ENCODE results near the gene LSAMP.

The LSAMP gene

DNA sequence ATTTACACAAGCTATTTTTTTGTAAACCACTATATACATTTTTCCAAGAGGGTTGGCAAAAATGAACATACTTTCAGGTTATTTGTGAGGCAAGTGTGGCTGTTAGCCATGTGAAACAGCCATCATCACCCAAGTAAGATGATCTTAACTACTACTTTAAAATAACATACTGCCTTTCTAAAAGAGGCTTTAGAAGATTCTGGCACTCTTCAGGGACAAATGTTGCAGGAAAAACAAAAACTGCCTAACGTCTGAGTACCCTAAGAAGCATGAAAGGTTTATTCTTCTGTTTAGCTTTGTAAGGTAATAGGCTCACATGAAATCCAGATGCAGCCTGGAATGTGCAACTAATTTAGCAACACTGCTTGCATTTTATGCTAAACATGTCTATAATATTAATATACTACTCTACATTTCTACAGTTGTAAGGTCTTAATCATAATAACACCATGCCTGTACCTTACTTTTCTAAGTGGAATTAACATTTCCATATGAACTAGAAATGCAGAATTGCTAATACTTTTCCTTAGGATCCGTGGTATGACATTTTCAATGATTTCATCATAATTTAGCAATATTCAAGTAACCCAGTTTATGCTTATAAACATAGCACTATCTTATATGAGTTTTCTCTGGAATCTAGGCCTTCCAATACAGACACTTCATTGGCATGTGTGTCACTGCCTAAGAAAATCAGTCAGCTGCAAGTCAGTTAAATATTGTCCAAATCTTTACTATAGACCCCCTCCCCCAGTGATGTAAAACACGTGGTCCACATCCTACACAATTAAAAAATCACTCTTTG is 4.5 kb upstream of the LSAMP start:
- Histone ChIP-seq H3K27ac (ENCODE audit: low read length) (no peak overlapping the region), H3K9ac (ENCODE audit: low read length) (no peak overlapping the region), H3K4me3 (ENCODE audit: low read length) (no peak overlapping the region), H3K27me3 (ENCODE audit: control insufficient read depth, insufficient read depth, low read length) (peaks cover under 1% of the 10 kb centered on the region), H3K36me3 (ENCODE audit: control insufficient read depth, low read depth, low read length) (no peaks in the 10 kb centered on the region), H3K9me3 (ENCODE audit: control insufficient read depth, low read depth, low read length) (no peaks in the 10 kb centered on the region), H3K4me1 (ENCODE audit: control insufficient read depth, low read depth, low read length) (peaks cover 16% of the 10 kb centered on the region)

DNA sequence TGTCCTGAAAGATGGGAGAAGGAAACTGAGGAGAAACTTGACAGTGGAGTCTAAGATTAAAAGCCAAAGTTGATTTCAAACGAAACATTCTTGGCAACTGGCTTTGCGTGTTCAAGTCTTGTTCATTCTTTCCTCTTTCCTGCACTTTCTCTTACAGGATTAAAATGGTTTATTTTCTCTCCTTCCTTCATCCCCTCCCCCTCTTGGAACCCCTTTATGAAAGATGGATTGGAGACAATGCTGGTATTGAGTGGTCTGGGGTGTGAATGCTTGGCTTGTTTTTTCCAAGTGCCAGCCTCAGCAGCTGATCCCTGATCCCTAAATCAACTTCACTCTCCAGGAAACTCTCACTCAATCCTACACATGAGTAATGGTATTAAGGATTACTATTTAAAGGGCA is 703 bp upstream of the LSAMP start:
- Histone ChIP-seq H3K4me3 (ENCODE audit: low read length) (peak overlapping the region; percentile 33), H3K4me1 (ENCODE audit: control insufficient read depth, low read depth, low read length) (peaks cover 34% of the 10 kb centered on the region), H3K9me3 (ENCODE audit: control insufficient read depth, low read depth, low read length) (no peaks in the 10 kb centered on the region), H3K27me3 (ENCODE audit: control insufficient read depth, insufficient read depth, low read length) (peaks cover 16% of the 10 kb centered on the region), H3K27ac (ENCODE audit: low read length) (no peak overlapping the region), H3K36me3 (ENCODE audit: control insufficient read depth, low read depth, low read length) (no peaks in the 10 kb centered on the region), H3K9ac (ENCODE audit: low read length) (peak overlapping the region; percentile 28)

DNA sequence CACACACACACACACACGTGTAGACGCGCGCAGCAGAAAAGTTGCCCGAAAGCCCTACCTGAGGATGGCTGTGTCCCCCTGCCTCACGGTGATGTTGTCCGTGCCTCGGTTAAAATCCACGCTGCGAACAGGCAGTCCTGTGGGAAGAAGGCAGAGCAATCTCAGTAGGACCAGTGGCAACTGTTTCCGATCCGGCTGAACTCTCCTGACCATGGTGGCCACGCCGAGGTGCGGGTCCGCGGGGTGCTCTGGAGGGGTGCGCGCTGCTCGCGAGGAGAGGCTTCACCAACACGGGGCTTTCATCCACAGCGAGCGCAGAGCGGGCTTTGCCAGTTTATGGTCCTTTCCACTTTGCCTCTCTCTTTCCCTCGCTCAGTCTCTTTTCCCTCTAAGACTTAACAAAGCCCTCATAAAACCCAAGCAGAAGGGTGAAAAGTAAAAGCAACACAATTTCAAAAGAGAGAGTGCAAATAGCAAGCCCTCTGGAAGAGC is 422 bp downstream of the LSAMP start:
- peak overlapping the region; percentile 95 for H3K4me3 ChIP-seq (ENCODE audit: low read length)
- H3K9ac ChIP-seq (ENCODE audit: low read length) = peak overlapping the region; percentile 74
- no peaks in the 10 kb centered on the region for H3K9me3 ChIP-seq (ENCODE audit: control insufficient read depth, low read depth, low read length)
- H3K27me3 ChIP-seq (ENCODE audit: control insufficient read depth, insufficient read depth, low read length) = peaks cover 16% of the 10 kb centered on the region
- H3K36me3 ChIP-seq (ENCODE audit: control insufficient read depth, low read depth, low read length) = no peaks in the 10 kb centered on the region
- H3K4me1 ChIP-seq (ENCODE audit: control insufficient read depth, low read depth, low read length) = peaks cover 34% of the 10 kb centered on the region
- no peak overlapping the region for H3K27ac ChIP-seq (ENCODE audit: low read length)

DNA sequence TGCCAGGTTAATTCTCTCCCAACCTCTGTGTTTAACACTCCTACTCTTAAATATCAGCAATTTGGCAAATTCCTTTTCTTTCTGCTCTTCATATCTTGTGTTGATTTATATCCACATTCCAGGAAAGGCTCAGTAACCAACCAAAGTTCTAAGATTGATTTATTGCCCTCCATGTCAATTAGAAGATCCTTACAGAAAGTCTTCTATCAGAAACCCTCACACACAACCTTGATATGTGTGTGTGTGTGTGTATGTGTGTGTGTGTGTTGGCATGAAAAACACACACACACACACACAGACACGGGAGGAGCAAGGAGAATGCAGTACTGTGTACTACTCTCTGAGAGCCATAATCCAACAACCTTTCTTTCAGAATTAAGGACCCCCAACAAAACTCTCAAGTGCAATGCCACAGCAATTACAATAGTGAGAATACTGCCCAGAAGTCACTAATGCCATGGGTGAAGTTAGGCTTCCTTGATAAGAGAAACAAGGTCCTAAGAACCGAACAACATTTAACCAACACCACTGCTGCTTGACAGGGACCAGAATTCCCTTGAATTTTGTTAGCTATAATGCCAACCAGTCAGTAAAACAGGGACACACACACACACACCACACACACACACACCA is 1.1 kb downstream of the LSAMP start:
- Histone ChIP-seq H3K9me3 (ENCODE audit: control insufficient read depth, low read depth, low read length) (no peaks in the 10 kb centered on the region), H3K9ac (ENCODE audit: low read length) (peak overlapping the region; percentile 74), H3K4me3 (ENCODE audit: low read length) (peak overlapping the region; percentile 95), H3K36me3 (ENCODE audit: control insufficient read depth, low read depth, low read length) (no peaks in the 10 kb centered on the region), H3K4me1 (ENCODE audit: control insufficient read depth, low read depth, low read length) (peaks cover 34% of the 10 kb centered on the region), H3K27me3 (ENCODE audit: control insufficient read depth, insufficient read depth, low read length) (peaks cover 16% of the 10 kb centered on the region), H3K27ac (ENCODE audit: low read length) (no peak overlapping the region)

DNA sequence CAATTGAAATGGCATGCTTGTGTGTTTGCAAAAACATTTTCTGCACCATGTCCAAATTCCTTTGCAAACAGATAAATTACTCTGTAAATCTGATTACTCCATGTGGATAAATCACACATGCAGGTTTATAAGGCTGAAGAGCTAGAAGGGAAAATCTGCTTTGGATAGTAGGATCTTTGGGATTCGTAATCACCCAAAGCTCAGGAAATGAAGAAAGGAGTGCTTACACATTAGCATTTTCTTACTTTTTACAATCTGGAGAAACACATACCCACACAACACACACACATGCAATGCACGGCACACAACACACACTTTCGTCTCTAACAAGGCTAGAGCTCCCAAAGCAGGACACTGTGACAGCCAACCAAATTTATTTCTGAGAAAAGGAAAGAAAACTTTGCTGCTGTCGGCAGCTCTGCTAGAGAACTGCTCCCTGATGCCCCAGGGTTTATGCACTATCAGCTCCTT is 2.1 kb downstream of the LSAMP start:
- H3K27me3 ChIP-seq (ENCODE audit: control insufficient read depth, insufficient read depth, low read length) = peaks cover 16% of the 10 kb centered on the region
- peak overlapping the region; percentile 95 for H3K4me3 ChIP-seq (ENCODE audit: low read length)
- peaks cover 30% of the 10 kb centered on the region for H3K4me1 ChIP-seq (ENCODE audit: control insufficient read depth, low read depth, low read length)
- H3K27ac ChIP-seq (ENCODE audit: low read length) = no peak overlapping the region
- H3K36me3 ChIP-seq (ENCODE audit: control insufficient read depth, low read depth, low read length) = no peaks in the 10 kb centered on the region
- H3K9me3 ChIP-seq (ENCODE audit: control insufficient read depth, low read depth, low read length) = no peaks in the 10 kb centered on the region
- H3K9ac ChIP-seq (ENCODE audit: low read length) = peak overlapping the region; percentile 20

DNA sequence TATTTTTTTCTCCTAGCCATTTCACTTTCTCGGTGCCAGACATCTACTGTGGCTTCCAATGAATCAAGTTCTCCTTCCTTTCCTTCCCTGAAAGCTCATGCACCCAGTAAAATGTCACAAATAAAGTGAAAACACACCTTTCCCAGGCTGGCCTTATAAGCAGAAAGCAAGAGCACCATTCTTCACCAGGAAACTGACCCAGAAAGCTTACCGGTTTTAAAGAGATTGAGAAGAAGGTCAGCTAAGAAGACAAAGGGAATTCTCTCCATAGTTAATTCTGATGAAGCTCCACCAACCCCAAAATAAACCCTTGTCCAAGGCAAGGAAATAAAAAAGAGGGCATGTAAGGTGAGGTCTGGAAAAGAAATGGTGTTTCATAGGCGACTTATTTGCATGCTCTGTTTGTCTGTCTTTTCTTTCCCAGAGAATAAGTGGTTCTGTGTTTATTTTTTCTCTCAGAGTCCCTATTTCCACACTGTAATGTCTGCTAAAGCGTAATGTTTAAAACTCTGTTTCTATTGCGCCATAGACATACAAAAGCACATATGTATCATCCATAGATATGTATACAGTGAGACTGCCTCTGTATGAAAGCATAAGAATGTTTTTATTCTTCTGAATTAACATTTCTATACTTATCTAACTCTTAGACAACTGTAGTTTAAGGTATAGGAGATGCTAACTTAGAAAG is 2.8 kb downstream of the LSAMP start:
- Histone ChIP-seq H3K4me1 (ENCODE audit: control insufficient read depth, low read depth, low read length) (peaks cover 28% of the 10 kb centered on the region), H3K9ac (ENCODE audit: low read length) (no peak overlapping the region), H3K9me3 (ENCODE audit: control insufficient read depth, low read depth, low read length) (no peaks in the 10 kb centered on the region), H3K4me3 (ENCODE audit: low read length) (peak overlapping the region; percentile 95), H3K27ac (ENCODE audit: low read length) (no peak overlapping the region), H3K27me3 (ENCODE audit: control insufficient read depth, insufficient read depth, low read length) (peaks cover 16% of the 10 kb centered on the region), H3K36me3 (ENCODE audit: control insufficient read depth, low read depth, low read length) (no peaks in the 10 kb centered on the region)

DNA sequence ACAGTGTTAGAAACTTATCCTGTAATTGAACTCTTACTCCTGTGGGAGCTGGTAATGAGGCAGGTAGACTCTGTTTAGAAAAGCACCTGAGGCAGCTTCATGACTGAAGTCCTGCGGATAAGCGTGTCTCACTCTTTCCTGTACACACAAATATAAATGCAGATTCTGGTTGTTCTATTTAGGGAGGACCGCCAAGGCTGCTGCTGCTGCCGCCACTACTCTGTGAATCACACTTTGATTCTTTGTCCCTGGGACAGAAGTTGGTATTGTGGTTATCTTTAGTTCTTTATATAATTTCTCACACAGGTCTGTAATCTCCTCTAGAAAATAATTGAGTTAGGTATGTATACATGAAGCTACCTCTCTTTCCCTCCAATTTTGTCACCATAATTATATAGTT is 3.6 kb downstream of the LSAMP start:
- Histone ChIP-seq H3K9ac (ENCODE audit: low read length) (no peak overlapping the region), H3K4me3 (ENCODE audit: low read length) (no peak overlapping the region), H3K27ac (ENCODE audit: low read length) (no peak overlapping the region), H3K9me3 (ENCODE audit: control insufficient read depth, low read depth, low read length) (no peaks in the 10 kb centered on the region), H3K4me1 (ENCODE audit: control insufficient read depth, low read depth, low read length) (peaks cover 28% of the 10 kb centered on the region), H3K36me3 (ENCODE audit: control insufficient read depth, low read depth, low read length) (no peaks in the 10 kb centered on the region), H3K27me3 (ENCODE audit: control insufficient read depth, insufficient read depth, low read length) (peaks cover 16% of the 10 kb centered on the region)

DNA sequence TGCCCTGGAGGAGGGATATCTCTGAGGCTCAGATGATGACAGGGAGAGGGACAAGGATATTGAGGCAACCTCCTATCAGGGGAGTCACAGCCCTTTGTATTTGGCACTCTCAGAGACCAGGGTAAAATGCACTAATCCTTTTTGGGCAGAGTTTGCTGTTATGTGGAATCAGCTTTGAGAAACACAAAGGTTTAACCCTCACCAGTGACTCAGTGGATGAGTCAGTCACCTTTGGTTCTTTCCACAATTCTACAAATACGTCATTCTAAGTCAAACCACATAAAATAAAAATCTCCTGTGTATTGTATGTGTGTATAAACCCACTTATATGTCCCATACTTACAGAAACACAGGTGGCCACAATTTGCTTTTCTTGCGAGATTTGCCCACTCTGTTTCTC is 5.1 kb downstream of the LSAMP start:
- Histone ChIP-seq H3K27ac (ENCODE audit: low read length) (no peak overlapping the region), H3K9me3 (ENCODE audit: control insufficient read depth, low read depth, low read length) (no peaks in the 10 kb centered on the region), H3K9ac (ENCODE audit: low read length) (no peak overlapping the region), H3K27me3 (ENCODE audit: control insufficient read depth, insufficient read depth, low read length) (peaks cover 16% of the 10 kb centered on the region), H3K36me3 (ENCODE audit: control insufficient read depth, low read depth, low read length) (no peaks in the 10 kb centered on the region), H3K4me3 (ENCODE audit: low read length) (no peak overlapping the region), H3K4me1 (ENCODE audit: control insufficient read depth, low read depth, low read length) (peaks cover 20% of the 10 kb centered on the region)

DNA sequence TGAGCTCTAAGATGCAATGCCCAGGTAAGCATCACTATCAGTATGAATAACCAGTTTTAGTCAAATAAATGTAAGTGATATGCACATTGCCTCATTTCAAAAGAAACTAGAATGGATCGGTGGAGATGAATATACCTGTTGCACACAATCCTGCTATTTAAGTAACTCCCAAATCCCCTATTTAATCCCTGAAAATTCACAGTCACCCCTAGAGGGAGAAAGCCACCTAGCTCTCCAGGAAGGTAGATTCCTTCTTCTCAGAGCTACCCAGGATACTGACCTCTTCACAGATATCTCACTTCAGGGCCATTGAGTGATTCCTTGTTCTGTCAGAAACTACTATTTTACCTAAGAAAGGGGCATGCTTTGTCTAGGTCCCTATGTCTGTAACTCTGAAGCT is 11.7 kb downstream of the LSAMP start:
- H3K4me1 ChIP-seq (ENCODE audit: control insufficient read depth, low read depth, low read length) = no peaks in the 10 kb centered on the region
- H3K27me3 ChIP-seq (ENCODE audit: control insufficient read depth, insufficient read depth, low read length) = no peaks in the 10 kb centered on the region
- H3K36me3 ChIP-seq (ENCODE audit: control insufficient read depth, low read depth, low read length) = no peaks in the 10 kb centered on the region
- no peak overlapping the region for H3K27ac ChIP-seq (ENCODE audit: low read length)
- no peak overlapping the region for H3K4me3 ChIP-seq (ENCODE audit: low read length)
- no peak overlapping the region for H3K9ac ChIP-seq (ENCODE audit: low read length)
- H3K9me3 ChIP-seq (ENCODE audit: control insufficient read depth, low read depth, low read length) = no peaks in the 10 kb centered on the region

DNA sequence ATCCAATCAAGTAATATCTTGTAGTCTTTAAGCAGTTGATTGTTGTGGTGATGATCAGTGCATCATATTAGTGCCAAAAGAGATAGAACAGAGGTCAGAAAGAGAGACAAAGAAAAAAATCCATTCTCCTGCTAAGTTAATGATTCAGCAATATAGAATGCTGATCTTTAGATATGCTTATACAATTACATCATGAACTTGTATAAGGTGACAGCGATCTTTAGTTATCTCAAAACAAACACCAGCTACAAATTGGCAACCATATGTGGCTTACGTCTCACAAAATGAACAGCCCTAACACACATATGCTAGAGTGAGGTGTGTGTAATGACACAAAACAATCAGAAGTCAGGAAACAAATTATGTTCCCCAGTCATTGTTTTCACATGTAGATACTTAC is 12.5 kb downstream of the LSAMP start:
- H3K27me3 ChIP-seq (ENCODE audit: control insufficient read depth, insufficient read depth, low read length) = no peaks in the 10 kb centered on the region
- H3K9ac ChIP-seq (ENCODE audit: low read length) = no peak overlapping the region
- no peak overlapping the region for H3K27ac ChIP-seq (ENCODE audit: low read length)

DNA sequence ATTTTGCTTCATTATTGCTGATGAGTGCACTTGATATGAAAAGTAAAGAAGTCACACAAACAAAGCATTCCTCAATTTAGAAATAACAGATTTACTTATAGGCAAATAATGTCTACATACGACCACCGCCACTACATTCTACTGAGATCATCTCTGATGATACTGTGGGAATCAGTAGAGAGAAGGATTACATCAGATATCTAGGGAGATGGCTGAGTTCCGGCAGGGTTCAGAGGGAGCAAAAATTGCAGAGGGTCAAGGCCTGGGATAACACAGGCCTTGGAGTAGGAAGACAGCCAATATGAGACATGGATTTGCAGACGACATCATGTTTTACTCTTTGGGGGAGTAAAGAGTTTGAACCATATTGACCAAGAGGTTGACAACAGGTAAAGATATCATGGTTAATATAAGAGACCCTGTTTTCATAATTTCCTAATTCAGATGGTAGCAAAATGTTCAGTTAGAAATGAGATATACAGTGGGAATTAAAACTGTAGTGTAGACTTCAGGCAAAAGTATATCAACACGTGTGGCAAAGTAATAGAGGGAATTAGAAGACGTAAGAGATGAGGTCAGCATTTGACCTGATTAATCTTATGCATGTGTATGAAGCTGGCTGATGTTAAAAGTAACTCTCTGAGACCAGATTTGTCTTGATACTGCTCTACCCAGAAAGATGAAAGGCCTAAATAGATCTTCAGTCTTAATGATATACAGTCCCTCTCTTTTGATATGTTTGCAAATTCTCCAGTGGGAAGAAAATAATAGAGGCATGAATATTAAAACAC is 15.6 kb downstream of the LSAMP start:
- H3K4me3 ChIP-seq (ENCODE audit: low read length) = no peak overlapping the region
- no peaks in the 10 kb centered on the region for H3K4me1 ChIP-seq (ENCODE audit: control insufficient read depth, low read depth, low read length)
- H3K36me3 ChIP-seq (ENCODE audit: control insufficient read depth, low read depth, low read length) = no peaks in the 10 kb centered on the region
- H3K9ac ChIP-seq (ENCODE audit: low read length) = no peak overlapping the region
- H3K9me3 ChIP-seq (ENCODE audit: control insufficient read depth, low read depth, low read length) = no peaks in the 10 kb centered on the region
- no peak overlapping the region for H3K27ac ChIP-seq (ENCODE audit: low read length)
- H3K27me3 ChIP-seq (ENCODE audit: control insufficient read depth, insufficient read depth, low read length) = no peaks in the 10 kb centered on the region

More for the DNA sequence above, 12.5 kb downstream of the LSAMP start:
- Histone ChIP-seq H3K36me3 (ENCODE audit: control insufficient read depth, low read depth, low read length) (no peaks in the 10 kb centered on the region), H3K4me3 (ENCODE audit: low read length) (no peak overlapping the region), H3K9me3 (ENCODE audit: control insufficient read depth, low read depth, low read length) (no peaks in the 10 kb centered on the region), H3K4me1 (ENCODE audit: control insufficient read depth, low read depth, low read length) (no peaks in the 10 kb centered on the region)
